Activated T-cell treated with anti-CD3 and anti-CD28 coated beads for 24 hours (primary cell): Measurements from ENCODE around the gene PXT1.

Experiments
- DNase-seq: peaks from one replicate; pipeline ENCODE4 v3.0.0-alpha.2; 2020; ENCODE audit warnings: low read depth

The PXT1 gene

DNA sequence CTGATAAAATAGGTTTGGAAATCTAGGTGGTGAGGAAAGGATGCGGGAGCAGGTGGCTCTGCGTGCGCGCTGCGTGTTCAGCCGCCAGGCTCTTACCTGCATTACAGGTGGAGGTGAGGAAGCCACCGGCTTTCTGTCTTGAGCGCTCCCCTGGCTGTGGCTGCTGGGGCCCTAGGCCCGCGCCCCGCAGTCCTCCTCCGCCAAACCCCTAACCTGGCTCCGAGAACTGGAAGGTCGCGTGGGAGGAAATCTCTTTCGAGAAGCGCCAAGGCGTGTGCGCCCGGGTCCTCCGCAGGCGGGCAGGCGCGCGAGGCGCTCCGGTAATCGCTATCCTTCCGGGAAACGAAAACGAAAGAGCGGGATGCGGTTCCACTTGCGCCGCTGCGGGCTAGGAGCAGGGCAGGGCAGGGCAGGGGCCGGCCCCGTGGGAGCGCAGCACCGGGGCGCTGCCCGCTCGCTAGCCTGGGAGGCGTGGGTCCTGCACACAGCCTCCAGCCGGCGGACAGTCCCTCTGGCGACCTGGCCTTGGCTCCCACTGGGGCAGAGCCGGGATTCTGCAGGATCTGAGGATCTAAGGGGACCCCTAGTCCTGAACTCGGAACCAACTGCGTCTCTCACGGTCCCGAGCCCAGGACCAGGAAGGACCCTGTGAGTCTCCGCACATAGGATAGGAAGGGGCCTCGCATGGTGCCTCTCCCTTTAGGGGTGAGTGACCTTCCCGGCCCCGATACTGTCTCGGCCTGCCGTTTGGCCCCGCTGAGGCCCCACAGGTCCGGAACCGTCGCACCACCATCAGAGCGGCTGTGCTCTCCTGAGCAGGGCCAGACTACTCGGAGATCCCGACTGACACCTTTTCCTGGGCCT is 55.0 kb downstream of the PXT1 start, which contains the start of gene ETV7:
Gene ETV7 (minus strand): TSS at position 230 of the 864 bp plus-strand sequence. CDS start 128 bp downstream, at position 102.
- DNase-seq: no peak

- DNase-seq: no peak
These were observed 55.9 kb downstream of the PXT1 start for GRCh38 chr6:36386495-36387439.

DNA sequence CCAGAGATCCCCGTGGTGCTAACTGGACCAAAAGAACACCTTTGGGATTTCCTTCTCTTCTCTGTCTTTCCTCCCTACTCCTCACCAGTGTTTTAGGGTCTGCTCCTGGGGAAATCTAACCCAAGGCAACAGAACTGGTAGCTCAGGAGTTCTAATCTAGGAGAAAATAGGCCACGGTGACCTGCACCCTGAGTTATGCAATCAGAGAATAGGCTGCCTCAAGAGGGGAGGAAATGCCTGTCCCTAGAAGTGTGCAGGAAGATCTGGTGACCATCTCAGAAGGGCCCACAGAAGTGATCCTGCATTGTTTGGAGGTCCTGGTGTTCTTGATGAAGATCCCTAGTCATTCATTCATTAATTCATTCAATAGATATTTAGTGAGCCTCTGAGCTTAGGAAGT is 58.6 kb downstream of the PXT1 start:
- no peak for DNase-seq

DNA sequence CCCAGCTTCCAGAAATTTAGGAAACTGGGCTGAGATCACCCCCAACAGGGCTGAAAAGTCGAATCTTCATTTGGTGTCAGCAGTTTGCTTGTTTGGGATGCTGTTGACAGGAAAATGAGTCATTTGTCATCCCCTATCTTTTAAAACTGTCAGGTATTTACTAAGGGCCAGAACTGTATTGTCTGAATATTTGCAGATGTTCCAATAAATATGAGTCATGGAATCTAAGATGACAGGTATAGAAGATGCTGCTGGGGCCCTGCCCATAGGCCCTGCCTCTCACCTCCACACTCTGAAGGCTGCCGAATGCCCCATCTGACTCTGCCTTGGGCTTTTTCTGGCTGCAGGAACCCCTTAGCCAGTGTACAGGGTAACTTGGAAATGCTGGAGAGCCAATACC is 59.0 kb downstream of the PXT1 start:
- no peak for DNase-seq

DNA sequence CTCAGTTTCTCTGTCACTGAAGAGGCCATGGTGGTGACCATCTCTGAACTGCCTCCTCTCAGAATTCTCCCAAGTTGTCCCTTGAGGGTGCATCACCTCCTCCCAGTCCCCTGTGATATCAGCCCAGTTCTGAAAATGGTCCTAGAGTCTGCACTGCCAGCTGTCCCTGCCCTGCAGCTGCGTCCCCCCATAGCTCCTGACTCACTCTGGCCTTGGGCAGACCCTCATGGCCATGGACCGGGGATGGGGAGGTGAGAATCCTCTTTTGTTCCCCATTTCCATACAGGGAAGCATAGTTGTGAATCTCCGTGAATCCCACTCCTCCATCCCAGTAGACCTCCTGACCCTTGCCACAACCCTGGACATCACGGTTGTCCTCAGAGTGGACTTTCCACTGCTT is 59.7 kb downstream of the PXT1 start:
- DNase-seq: no peak

- DNase-seq: no peak
These were observed 60.9 kb downstream of the PXT1 start for GRCh38 chr6:36381502-36382389.

DNA sequence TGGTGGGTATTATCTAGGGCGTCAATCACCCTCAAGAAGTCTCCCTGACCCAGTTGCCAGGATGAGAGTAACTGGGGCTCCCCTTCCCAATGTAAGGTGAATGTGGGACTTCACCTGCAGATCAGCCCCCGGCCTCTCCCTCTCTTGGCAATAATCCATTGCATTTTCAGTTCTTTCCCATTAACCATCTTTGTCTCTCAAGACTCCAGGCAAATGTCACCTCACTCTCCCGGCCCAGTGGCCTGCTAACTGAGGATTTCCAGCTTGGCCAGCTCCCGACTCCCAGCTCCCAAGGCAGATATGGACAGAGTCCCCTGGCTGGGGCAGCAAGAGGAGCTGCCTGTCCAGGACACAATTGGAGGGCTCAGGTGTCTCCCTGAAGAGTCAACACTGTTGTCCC is 62.5 kb downstream of the PXT1 start:
- no peak for DNase-seq

GRCh38 chr6:36378936-36379335 is 63.7 kb downstream of the PXT1 start:
- DNase-seq: no peak

DNA sequence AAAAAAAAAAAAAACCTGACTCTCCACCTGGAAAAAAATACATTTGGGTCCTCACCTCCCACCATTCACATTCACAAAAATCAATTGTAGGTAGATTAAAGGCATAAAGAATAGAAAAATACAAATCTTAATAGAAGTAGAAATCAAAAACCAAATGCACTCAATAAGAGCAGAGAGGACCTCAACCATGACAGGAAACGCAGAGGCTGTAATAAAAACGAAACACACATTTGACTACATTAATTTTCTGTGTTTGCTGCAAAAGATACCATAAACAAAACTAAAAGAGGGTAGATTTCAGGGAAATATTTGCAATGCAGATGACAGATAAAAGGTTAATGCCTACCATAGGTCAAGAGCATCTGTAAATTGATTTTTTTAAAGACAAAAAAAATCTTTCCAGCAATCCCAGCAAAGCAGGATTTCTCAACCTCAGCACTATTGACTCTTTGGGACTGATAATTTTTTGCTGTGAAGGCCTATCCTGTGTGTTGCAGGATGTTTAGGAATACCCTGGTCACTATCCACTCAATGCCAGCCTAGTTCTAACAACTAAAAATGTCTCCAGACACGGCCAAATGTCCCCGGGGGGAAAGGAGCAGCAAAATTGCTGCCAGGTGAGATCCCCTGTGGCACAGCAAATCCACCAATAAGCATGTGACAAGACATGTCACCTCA is 64.3 kb downstream of the PXT1 start:
- DNase-seq: no peak

GRCh38 chr6:36377594-36377993 is 65.1 kb downstream of the PXT1 start:
- no peak for DNase-seq

- no peak for DNase-seq
These were observed 65.9 kb downstream of the PXT1 start for GRCh38 chr6:36376742-36377141.

- no peak for DNase-seq
These were observed 66.5 kb downstream of the PXT1 start for GRCh38 chr6:36376183-36376582.

- no peak for DNase-seq
These were observed 67.0 kb downstream of the PXT1 start for GRCh38 chr6:36375644-36376155.

GRCh38 chr6:36374972-36375371 is 67.7 kb downstream of the PXT1 start:
- DNase-seq: no peak

GRCh38 chr6:36374194-36374593 is 68.5 kb downstream of the PXT1 start:
- DNase-seq: no peak

DNA sequence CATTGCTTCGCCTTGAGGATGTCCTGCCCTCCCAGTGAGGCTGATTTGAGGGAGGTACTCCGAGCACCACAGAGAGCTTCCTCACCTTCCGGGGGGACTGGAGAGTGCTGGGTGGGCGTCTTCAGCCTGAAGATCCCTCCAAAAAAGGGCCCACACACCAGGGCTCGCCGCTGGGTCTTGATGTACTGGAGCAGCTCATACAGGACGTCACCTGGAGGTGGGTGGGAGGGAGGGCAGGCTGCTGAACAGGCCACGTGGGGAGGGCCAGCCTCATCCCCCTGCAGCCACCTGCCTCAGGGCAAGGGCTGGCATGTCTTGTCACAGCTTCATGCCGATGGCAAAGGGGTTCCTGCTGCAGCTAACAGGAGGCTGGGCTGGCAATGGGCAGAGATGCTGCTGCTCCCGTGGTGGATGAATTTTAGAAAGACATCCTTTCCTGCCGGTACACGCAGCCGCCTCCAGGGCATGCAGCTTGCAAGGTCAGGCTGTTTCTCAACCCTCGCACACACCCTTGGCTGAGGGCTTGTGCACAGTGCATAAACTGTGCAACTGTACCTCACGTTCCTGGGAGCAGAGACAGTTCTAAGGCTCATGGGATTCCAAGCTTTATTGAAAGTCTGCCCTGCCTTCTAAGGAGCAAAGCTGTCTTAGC is 69.2 kb downstream of the PXT1 start:
- no peak for DNase-seq

- no peak for DNase-seq
These were observed 70.6 kb downstream of the PXT1 start for GRCh38 chr6:36372088-36372487.

GRCh38 chr6:36371211-36371610 is 71.4 kb downstream of the PXT1 start:
- no peak for DNase-seq

DNA sequence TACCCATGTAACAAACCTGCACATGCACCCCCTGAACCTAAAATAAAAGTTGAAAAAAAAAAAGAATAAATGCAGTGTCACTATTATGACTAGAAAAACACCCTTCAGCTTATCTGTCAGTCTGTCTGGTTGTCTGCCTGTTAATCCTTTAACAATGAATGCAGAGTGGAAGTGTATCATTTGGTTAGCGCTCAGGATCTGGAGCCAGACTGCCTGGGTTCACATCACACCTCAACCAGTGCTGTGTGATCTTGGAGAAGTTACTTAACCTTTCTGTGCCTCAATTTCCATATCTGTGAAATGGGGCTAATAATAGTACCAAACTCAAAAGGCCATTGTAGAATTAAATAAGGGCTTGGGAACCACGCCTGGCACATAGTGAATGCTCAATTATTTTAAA is 72.0 kb downstream of the PXT1 start:
- no peak for DNase-seq
